Type B pancreatic cell (in vitro differentiated cells): ENCODE measurements around the gene FOXK2. TPM values are rescaled to one million over a fixed set of nuclear protein-coding genes. Genes with fewer than 3 reads are reported as not detected.

Experiments used
- DNase-seq: peaks from one replicate; pipeline ENCODE4 v3.0.0; 2021; ENCODE audit warnings: mixed read lengths; ENCODE audit not compliant: unreplicated experiment; ENCODE audit errors: extremely low spot score
- H3K27ac Mint-ChIP-seq: 2 replicates; pipeline ENCODE4 v1.8.0; 2021; ENCODE audit warnings: mild to moderate bottlenecking, mixed read lengths
- H3K27me3 Mint-ChIP-seq: 2 replicates; pipeline ENCODE4 v1.8.0; 2021; ENCODE audit warnings: mixed read lengths
- H3K36me3 Mint-ChIP-seq: 2 replicates; pipeline ENCODE4 v1.8.0; 2021; ENCODE audit warnings: mixed read lengths
- H3K4me1 Mint-ChIP-seq: one replicate; pipeline ENCODE4 v1.8.0; 2021; ENCODE audit warnings: mixed read lengths; ENCODE audit not compliant: unreplicated experiment
- H3K4me3 Mint-ChIP-seq: 2 replicates; pipeline ENCODE4 v1.8.0; 2021; ENCODE audit warnings: mild to moderate bottlenecking, mixed read lengths
- H3K9me3 Mint-ChIP-seq: 2 replicates; pipeline ENCODE4 v1.8.0; 2021; ENCODE audit warnings: mixed read lengths
- total RNA-seq: library from RNA; stranded (reverse); gene quantifications from 2 replicates; pipeline ENCODE4 v1.2.1, GENCODE V29; 2021; ENCODE audit warnings: low replicate concordance
- TF ChIP-seq, protein P1 (sequence below): fragments of 200-600 bp; sonication (generic); conservative IDR thresholded peaks from 2 replicates; pipeline ENCODE4 v1.5.0; 2021; ENCODE audit warnings: antibody characterized with exemption, mild to moderate bottlenecking

The FOXK2 gene
- total RNA-seq, 1 donor from 2014 or later = 75.5 TPM

DNA sequence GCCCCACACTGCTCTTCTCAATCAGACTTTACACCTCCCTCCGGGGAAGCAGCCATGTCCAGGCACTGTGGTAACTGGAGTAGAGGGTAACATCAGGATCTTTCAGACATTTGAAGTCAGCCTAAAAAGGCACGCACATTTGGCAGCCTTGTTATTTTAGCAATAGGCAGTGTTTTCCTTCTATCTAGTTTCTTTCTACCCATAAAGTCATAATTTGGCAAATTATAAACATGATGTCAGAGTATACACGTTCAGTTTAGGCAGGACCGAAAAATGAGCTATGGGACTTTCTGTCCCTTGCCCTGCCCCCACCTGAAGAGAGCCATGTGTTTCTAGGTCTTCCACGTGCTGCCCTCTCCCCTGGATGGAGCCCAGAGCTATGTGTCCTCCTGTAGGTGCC, 39.9 kb upstream of the FOXK2 start:
- Mint-ChIP-seq H3K36me3 (peaks cover 18% of the 10 kb centered on the region), H3K4me3 (no peak overlapping the region), H3K9me3 (no peaks in the 10 kb centered on the region), H3K27ac (no peak overlapping the region), H3K27me3 (no peaks in the 10 kb centered on the region), H3K4me1 (no peaks in the 10 kb centered on the region)
- TF ChIP-seq, protein P1, sequence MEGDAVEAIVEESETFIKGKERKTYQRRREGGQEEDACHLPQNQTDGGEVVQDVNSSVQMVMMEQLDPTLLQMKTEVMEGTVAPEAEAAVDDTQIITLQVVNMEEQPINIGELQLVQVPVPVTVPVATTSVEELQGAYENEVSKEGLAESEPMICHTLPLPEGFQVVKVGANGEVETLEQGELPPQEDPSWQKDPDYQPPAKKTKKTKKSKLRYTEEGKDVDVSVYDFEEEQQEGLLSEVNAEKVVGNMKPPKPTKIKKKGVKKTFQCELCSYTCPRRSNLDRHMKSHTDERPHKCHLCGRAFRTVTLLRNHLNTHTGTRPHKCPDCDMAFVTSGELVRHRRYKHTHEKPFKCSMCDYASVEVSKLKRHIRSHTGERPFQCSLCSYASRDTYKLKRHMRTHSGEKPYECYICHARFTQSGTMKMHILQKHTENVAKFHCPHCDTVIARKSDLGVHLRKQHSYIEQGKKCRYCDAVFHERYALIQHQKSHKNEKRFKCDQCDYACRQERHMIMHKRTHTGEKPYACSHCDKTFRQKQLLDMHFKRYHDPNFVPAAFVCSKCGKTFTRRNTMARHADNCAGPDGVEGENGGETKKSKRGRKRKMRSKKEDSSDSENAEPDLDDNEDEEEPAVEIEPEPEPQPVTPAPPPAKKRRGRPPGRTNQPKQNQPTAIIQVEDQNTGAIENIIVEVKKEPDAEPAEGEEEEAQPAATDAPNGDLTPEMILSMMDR = no peak
- no peak for DNase-seq

DNA sequence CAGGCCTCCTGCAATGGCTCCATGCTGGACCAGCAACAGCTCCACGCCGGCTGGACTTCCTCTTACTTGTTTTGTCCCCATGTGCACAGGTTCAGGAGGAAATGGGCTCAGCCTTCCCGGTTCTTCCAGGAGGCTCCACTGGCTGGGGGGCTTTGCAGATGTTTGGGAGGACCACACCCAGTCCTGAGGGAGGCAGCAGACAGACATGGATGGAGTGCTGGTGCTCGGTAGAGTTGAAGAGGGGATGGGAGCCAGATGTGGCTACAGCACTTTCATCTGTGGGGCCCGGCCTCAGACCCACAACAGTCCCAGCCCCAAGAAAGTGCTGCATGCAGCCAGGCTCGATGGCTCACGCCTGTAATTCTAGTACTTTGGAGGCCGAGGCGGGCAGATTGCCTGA, 39.2 kb upstream of the FOXK2 start:
- H3K27me3 Mint-ChIP-seq = no peaks in the 10 kb centered on the region
- H3K4me3 Mint-ChIP-seq = no peak overlapping the region
- H3K4me1 Mint-ChIP-seq = no peaks in the 10 kb centered on the region
- H3K27ac Mint-ChIP-seq = no peak overlapping the region
- TF ChIP-seq, protein P1 = no peak
- H3K36me3 Mint-ChIP-seq = peaks cover 23% of the 10 kb centered on the region
- no peaks in the 10 kb centered on the region for H3K9me3 Mint-ChIP-seq
- DNase-seq = no peak

DNA sequence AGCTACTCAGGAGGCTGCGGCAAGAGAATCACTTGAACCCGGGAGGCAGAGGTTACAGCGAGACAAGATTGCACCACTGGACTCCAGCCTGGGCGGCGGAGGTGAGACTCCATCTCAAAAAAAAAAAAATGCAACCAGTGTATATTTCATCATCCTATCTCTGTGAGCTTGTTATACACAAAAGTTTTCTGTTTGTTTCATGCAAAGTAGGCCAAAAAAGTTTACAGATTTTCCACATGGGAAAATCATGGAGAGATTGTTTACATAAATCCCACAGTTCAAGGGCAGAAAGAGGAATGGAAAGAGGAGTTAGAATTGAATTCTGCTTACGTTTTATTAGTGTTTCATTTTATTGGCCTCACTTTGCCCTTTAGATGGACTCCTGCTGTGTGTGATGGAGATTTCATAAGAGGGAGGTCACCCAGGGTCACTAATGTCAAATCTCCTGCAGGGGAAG, 36.3 kb upstream of the FOXK2 start:
- H3K27ac Mint-ChIP-seq = no peak overlapping the region
- H3K36me3 Mint-ChIP-seq = peaks cover 22% of the 10 kb centered on the region
- TF ChIP-seq, protein P1 = no peak
- H3K27me3 Mint-ChIP-seq = no peaks in the 10 kb centered on the region
- H3K4me3 Mint-ChIP-seq = no peak overlapping the region
- DNase-seq = no peak
- no peaks in the 10 kb centered on the region for H3K9me3 Mint-ChIP-seq
- H3K4me1 Mint-ChIP-seq = no peaks in the 10 kb centered on the region

DNA sequence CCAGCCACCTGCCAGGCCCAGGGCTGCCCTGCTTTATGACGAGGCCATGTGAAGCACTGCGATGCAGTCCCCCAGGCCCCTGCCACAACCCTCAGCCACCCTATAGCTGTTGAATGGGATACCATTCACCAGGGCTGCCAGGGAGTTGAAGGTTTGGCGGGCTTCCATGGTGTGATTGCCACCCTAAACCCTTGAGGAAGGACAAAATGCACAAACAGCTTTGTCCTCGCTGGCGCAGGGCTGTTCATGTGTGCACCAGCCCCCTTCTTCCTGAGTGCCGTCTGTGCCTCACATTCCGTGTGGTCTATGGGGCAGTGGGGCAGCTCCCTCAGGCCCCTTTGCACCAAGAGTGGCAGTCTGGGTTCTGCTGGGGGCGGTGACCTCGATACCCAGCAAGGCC, 35.7 kb upstream of the FOXK2 start:
- Mint-ChIP-seq H3K36me3 (peaks cover 22% of the 10 kb centered on the region), H3K4me3 (no peak overlapping the region), H3K27ac (no peak overlapping the region), H3K27me3 (no peaks in the 10 kb centered on the region), H3K9me3 (no peaks in the 10 kb centered on the region), H3K4me1 (no peaks in the 10 kb centered on the region)
- DNase-seq = no peak
- TF ChIP-seq, protein P1 = no peak

DNA sequence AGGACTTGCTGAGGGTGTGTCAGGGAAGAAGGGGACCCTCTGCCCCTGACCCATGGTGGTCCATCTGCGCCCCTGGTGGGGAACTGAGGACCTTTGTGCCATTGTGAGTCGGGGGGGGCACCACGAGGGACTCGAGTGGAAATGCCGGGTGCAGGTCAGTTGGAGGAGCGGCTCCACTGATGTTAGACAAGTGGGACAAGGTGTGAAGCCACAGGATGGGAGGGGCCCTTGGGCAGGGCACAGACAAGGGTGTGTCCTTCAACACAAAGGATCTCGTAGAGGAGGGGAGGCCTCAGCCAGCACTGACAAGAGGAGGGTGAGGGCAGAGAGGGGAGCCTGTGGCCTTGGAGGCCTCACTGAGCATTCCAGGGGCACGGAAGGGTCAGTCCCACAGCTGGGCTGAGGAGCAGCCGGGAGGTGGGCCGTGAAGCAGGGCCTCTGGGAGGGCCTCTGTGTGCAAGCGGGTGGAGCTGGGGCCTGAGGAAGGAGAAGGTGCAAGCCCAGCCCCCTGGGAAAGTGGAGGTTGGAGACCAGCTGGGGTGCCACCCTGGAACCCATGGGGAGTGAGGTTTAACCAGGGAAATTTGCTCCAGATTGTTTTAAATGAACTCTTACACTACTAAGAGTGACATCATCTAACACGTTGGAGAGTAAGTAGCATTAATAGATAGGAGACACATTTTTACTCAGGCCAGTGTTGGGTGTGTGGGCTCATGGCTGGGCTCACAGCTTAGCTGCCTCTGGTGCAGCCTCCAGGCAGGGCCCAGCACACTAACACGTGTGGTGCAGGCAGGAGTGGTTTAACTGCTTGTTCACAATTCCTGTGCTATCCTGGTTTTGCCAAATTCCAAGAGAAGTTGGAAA, 33.1 kb upstream of the FOXK2 start:
- Mint-ChIP-seq H3K27me3 (no peaks in the 10 kb centered on the region), H3K4me1 (no peaks in the 10 kb centered on the region), H3K36me3 (peaks cover 22% of the 10 kb centered on the region), H3K4me3 (no peak overlapping the region), H3K9me3 (no peaks in the 10 kb centered on the region), H3K27ac (peak overlapping the region; percentile 43)
- no peak for DNase-seq
- TF ChIP-seq, protein P1 = no peak
